Measurements from ENCODE around the gene MIEN1. TPM values are rescaled to one million over a fixed set of nuclear protein-coding genes. Genes with fewer than 3 reads are reported as not detected.
A peak's percentile ranks its signal among the peaks of the same experiment; 100 is the strongest.

The MIEN1 gene
- total and polyA plus RNA-seq, 4 donors = 20.8 to 136 (median 58.3) TPM

DNA sequence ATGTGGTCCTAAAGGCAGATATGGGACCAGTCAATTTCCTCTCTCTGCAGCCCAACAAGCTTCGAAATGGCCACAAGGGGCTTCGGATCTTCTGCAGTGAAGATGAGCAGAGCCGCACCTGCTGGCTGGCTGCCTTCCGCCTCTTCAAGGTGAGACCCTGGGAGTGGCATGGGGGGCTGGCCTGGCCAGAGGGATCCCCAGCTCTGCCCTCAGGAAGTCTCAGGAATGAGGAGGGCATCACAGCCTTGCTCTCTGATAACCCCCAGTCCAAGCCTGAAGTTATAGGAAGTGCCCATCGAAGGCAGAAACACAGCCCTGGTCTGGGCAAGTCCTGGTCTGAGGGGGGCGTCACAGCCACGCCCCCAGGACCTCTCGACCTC, 14.5 kb upstream of the MIEN1 start:
- Histone ChIP-seq H3K36me3 (ENCODE audit: control insufficient read depth in 4 of 4, insufficient read depth in 4 of 4, low read length in 4 of 4) (peaks cover 0 to 9% (median 0%) of the 10 kb centered on the region in 4 donors), H3K9ac (ENCODE audit: insufficient read depth in 1 of 2, low read length in 2 of 2) (no peak overlapping the region), H3K4me1 (ENCODE audit: control insufficient read depth in 5 of 5, insufficient read depth in 5 of 5, low read length in 5 of 5) (peaks cover 0 to 13% (median 9%) of the 10 kb centered on the region in 5 donors), H3K9me3 (ENCODE audit: control insufficient read depth in 4 of 4, insufficient read depth in 3 of 4, low read length in 3 of 4) (no peaks in the 10 kb centered on the region), H3K4me3 (no peak overlapping the region), H3K27ac (ENCODE audit: low read depth in 1 of 2, low read length in 1 of 2) (no peak overlapping the region), H3K27me3 (ENCODE audit: control insufficient read depth in 3 of 3, insufficient read depth in 3 of 3, low read length in 2 of 3) (peaks cover 0 to 8% (median 5%) of the 10 kb centered on the region in 3 donors)
- no peak for TF ChIP-seq CTCF (IDR thresholded peaks at IDR 0.05; ENCODE audit: control extremely low read depth, extremely low read depth)
- no peak for ATAC-seq (ENCODE audit: insufficient read depth, low FRiP score)
- DNase-seq = no peak
- WGBS, 2 donors = 85% methylated on average over 8 of the region's 8 CpGs

DNA sequence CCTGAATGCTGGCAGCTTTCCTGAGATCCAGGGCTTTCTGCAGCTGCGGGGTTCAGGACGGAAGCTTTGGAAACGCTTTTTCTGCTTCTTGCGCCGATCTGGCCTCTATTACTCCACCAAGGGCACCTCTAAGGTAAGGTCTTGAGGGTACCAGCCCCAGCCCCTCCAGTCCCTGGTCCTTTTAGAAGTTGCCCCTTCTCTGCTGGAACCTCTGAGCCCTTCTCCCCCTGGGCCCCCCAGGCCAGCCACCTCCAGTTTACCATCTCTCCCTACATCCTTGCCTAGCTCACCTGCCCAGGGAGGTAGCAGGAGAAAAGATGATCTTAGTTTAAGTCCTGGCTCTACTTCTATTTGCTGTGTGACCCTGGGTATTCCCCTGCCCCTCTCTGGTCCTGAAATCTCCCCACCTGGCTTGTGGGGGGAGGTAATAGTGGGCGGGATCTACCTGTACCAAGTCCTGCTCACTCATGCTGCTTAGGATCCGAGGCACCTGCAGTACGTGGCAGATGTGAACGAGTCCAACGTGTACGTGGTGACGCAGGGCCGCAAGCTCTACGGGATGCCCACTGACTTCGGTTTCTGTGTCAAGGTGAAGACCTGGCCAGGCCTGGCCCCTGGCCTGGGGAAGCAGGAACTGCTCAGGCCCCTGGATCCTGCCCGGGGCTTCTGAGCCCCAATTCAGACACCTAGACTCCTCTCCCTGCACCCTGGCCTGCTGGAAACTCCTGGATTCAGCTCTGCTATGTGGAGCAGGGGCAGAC, 13.9 kb upstream of the MIEN1 start:
- no peak overlapping the region for H3K4me3 ChIP-seq
- H3K27me3 ChIP-seq (ENCODE audit: control insufficient read depth in 3 of 3, insufficient read depth in 3 of 3, low read length in 2 of 3) = peaks cover 0 to 11% (median 10%) of the 10 kb centered on the region in 3 donors
- 86% methylated on average over 16 of the region's 16 CpGs for WGBS, 2 donors
- H3K4me1 ChIP-seq (ENCODE audit: control insufficient read depth in 5 of 5, insufficient read depth in 5 of 5, low read length in 5 of 5) = peaks cover 0 to 19% (median 12%) of the 10 kb centered on the region in 5 donors
- ATAC-seq (ENCODE audit: insufficient read depth, low FRiP score) = no peak
- no peak for DNase-seq
- H3K9ac ChIP-seq (ENCODE audit: insufficient read depth in 1 of 2, low read length in 2 of 2) = no peak overlapping the region
- H3K27ac ChIP-seq (ENCODE audit: low read depth in 1 of 2, low read length in 1 of 2) = peak overlapping the region in 1 of 2 donors; percentile 6
- peaks cover 0 to 9% (median 0%) of the 10 kb centered on the region in 4 donors for H3K36me3 ChIP-seq (ENCODE audit: control insufficient read depth in 4 of 4, insufficient read depth in 4 of 4, low read length in 4 of 4)
- H3K9me3 ChIP-seq (ENCODE audit: control insufficient read depth in 4 of 4, insufficient read depth in 3 of 4, low read length in 3 of 4) = no peaks in the 10 kb centered on the region
- TF ChIP-seq CTCF (IDR thresholded peaks at IDR 0.05; ENCODE audit: control extremely low read depth, extremely low read depth) = no peak

DNA sequence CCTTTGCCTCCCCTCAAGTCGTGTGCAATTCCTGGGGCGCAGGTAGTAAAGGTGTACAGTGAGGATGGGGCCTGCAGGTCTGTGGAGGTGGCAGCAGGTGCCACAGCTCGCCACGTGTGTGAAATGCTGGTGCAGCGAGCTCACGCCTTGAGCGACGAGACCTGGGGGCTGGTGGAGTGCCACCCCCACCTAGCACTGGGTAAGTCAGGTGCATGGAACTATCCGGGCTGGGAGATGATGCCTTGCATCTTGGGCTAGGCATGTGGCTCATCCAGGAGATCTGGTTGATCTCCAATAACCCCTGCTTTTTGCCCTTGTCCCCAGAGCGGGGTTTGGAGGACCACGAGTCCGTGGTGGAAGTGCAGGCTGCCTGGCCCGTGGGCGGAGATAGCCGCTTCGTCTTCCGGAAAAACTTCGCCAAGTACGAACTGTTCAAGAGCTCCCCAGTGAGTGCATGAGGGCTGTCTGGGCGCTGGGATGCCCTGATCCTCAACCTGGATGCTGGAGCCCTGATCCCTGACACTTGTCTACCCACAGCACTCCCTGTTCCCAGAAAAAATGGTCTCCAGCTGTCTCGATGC, 12.6 kb upstream of the MIEN1 start:
- ATAC-seq (ENCODE audit: insufficient read depth, low FRiP score) (no peak), DNase-seq (no peak)
- H3K9ac ChIP-seq (ENCODE audit: insufficient read depth in 1 of 2, low read length in 2 of 2) = no peak overlapping the region
- TF ChIP-seq CTCF (IDR thresholded peaks at IDR 0.05; ENCODE audit: control extremely low read depth, extremely low read depth) = no peak
- peaks cover 0 to 21% (median 12%) of the 10 kb centered on the region in 5 donors for H3K4me1 ChIP-seq (ENCODE audit: control insufficient read depth in 5 of 5, insufficient read depth in 5 of 5, low read length in 5 of 5)
- no peak overlapping the region for H3K27ac ChIP-seq (ENCODE audit: low read depth in 1 of 2, low read length in 1 of 2)
- H3K9me3 ChIP-seq (ENCODE audit: control insufficient read depth in 4 of 4, insufficient read depth in 3 of 4, low read length in 3 of 4) = no peaks in the 10 kb centered on the region
- peaks cover 0 to 9% (median 0%) of the 10 kb centered on the region in 4 donors for H3K36me3 ChIP-seq (ENCODE audit: control insufficient read depth in 4 of 4, insufficient read depth in 4 of 4, low read length in 4 of 4)
- peaks cover 0 to 18% (median 11%) of the 10 kb centered on the region in 3 donors for H3K27me3 ChIP-seq (ENCODE audit: control insufficient read depth in 3 of 3, insufficient read depth in 3 of 3, low read length in 2 of 3)
- WGBS, 2 donors = 85 to 89% methylated on average over 21 of the region's 21 CpGs
- H3K4me3 ChIP-seq = no peak overlapping the region
